Right lung (tissue), 5 donors: Measurements from ENCODE around the gene KRT6B. TPM values are rescaled to one million over a fixed set of nuclear protein-coding genes. Genes with fewer than 3 reads are reported as not detected.

ENCODE experiments used
- DNase-seq, 2 donors: peaks; one replicate each; pipeline ENCODE4 v3.0.0-alpha.2; 2013
- polyA plus RNA-seq, 5 donors: library from polyadenylated mRNA; unstranded; fragments of 120-200 nt; gene quantifications; one replicate each; pipeline versions ENCODE4 v1.2.1 to v1.2.3, GENCODE V29; 2013; ENCODE audit warnings: inconsistent platforms in 1 of 5, low replicate concordance in 1 of 5; ENCODE audit not compliant: insufficient read length in 5 of 5, insufficient read depth in 1 of 5

Gene KRT6B
- polyA plus RNA-seq, 5 donors, result not detected

- DNase-seq, result no peak
Observed at GRCh38 chr12:52436828-52437474, 15.0 kb downstream of the KRT6B start.

GRCh38 chr12:52436000-52436827, 15.7 kb downstream of the KRT6B start:
- DNase-seq, result no peak

GRCh38 chr12:52435659-52435999, 16.3 kb downstream of the KRT6B start:
- no peak for DNase-seq

- DNase-seq, result no peak
Observed at GRCh38 chr12:52434760-52435530, 17.0 kb downstream of the KRT6B start.

- DNase-seq, result no peak
Observed at GRCh38 chr12:52434081-52434733, 17.7 kb downstream of the KRT6B start, which contains the start of gene KRT75. KRT75 (minus strand) TSS chr12:52434371; CDS start chr12:52434304, 67 bp downstream.

GRCh38 chr12:52433501-52434080, 18.4 kb downstream of the KRT6B start:
- DNase-seq, result no peak

GRCh38 chr12:52432559-52433207, 19.3 kb downstream of the KRT6B start:
- DNase-seq, result no peak

GRCh38 chr12:52428121-52428520, 23.8 kb downstream of the KRT6B start:
- DNase-seq, result no peak

- no peak for DNase-seq
Observed at GRCh38 chr12:52427083-52427482, 24.9 kb downstream of the KRT6B start.

- DNase-seq, result no peak
Observed at GRCh38 chr12:52426034-52426433, 25.9 kb downstream of the KRT6B start.

- DNase-seq, result no peak
Observed at GRCh38 chr12:52425466-52425865, 26.5 kb downstream of the KRT6B start.

- DNase-seq, result no peak
Observed at GRCh38 chr12:52423661-52424500, 28.1 kb downstream of the KRT6B start.

GRCh38 chr12:52423035-52423434, 28.9 kb downstream of the KRT6B start:
- no peak for DNase-seq

- DNase-seq, result no peak
Observed at GRCh38 chr12:52419656-52420055, 32.3 kb downstream of the KRT6B start.

- DNase-seq, result no peak
Observed at GRCh38 chr12:52418576-52419110, 33.3 kb downstream of the KRT6B start.

- no peak for DNase-seq
Observed at GRCh38 chr12:52417740-52418139, 34.2 kb downstream of the KRT6B start.

GRCh38 chr12:52416795-52417194, 35.2 kb downstream of the KRT6B start:
- no peak for DNase-seq

GRCh38 chr12:52415870-52416750, 35.8 kb downstream of the KRT6B start:
- peak; percentile 64 to 74 for DNase-seq

- no peak for DNase-seq
Observed at GRCh38 chr12:52414936-52415335, 37.0 kb downstream of the KRT6B start.
